ENCODE results near the gene TGIF2. TPM values are rescaled to one million over a fixed set of nuclear protein-coding genes. Genes with fewer than 3 reads are reported as not detected.

Gene TGIF2
- total and polyA plus RNA-seq, 2 of the 13 experiments (the other 11 are each of a cell fraction or from before 2014, with no cell fraction given) = 41.3 to 53.9 TPM

DNA sequence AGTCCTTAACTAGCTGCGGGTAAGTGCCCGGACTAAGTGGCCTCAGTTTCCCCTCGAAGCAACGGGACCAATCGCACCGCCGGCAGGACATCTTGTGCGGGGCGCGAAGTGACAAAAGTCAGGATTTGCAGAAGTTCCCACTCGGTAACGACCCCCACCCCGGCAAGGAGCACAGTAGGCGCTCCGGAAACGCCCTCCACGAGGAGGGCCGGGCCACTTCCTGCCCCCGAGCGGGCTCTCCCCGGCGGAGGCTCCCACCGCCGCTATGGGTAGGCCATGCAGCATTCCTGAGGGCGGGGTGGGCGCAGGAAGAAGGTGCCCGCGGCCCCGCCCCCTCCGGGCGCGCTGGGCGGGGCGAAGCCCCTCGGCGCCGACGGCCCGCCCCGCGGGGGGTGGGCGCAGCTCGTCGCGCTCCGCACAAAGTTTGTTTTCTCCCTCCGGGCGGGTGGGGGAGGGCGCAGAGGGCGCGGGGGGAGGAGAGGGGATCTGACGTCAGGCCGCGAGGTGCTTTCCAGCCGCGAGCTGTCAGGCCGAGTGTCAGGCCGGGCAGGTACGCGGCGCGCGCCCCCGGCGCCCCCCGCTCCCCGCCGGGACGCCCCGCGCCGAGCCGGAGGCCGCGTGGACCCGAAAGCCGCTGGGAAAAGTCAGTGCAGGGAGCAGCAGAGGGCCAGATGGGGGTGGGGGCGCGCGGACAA lies at the start of gene TGIF2 (continued):
- peak; percentile 85 for TF ChIP-seq SRSF1 (optimal IDR thresholded peaks at IDR 0.05; ENCODE audit: low read depth, low read length)
- TF ChIP-seq, protein P1, sequence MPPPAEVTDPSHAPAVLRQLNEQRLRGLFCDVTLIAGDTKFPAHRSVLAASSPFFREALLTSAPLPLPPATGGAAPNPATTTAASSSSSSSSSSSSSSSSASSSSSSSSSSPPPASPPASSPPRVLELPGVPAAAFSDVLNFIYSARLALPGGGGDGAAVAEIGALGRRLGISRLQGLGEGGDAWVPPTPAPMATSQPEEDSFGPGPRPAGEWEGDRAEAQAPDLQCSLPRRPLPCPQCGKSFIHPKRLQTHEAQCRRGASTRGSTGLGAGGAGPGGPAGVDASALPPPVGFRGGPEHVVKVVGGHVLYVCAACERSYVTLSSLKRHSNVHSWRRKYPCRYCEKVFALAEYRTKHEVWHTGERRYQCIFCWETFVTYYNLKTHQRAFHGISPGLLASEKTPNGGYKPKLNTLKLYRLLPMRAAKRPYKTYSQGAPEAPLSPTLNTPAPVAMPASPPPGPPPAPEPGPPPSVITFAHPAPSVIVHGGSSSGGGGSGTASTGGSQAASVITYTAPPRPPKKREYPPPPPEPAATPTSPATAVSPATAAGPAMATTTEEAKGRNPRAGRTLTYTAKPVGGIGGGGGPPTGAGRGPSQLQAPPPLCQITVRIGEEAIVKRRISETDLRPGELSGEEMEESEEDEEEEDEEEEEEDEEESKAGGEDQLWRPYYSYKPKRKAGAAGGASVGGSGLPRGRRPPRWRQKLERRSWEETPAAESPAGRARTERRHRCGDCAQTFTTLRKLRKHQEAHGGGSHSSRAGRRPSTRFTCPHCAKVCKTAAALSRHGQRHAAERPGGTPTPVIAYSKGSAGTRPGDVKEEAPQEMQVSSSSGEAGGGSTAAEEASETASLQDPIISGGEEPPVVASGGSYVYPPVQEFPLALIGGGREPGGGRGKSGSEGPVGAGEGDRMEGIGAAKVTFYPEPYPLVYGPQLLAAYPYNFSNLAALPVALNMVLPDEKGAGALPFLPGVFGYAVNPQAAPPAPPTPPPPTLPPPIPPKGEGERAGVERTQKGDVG (CRISPR knock-in tag; IDR thresholded peaks at IDR 0.05; ENCODE audit: borderline replicate concordance) = 0 out of 2 replicates have a peak, but pooled peaks have one; percentile 44
- no peak for TF ChIP-seq CBX5 (CRISPR knock-in tag; IDR thresholded peaks at IDR 0.05; ENCODE audit: borderline replicate concordance)
- no peak for TF ChIP-seq CENPX (CRISPR knock-in tag; IDR thresholded peaks at IDR 0.05)
- no peak for TF ChIP-seq AGO2 (optimal IDR thresholded peaks at IDR 0.05; ENCODE audit: low read depth, low read length)
- TF ChIP-seq ASH2L (IDR thresholded peaks at IDR 0.05; ENCODE audit: insufficient read length, low read depth, low read length) = peak; percentile 89
- TF ChIP-seq, protein P2, sequence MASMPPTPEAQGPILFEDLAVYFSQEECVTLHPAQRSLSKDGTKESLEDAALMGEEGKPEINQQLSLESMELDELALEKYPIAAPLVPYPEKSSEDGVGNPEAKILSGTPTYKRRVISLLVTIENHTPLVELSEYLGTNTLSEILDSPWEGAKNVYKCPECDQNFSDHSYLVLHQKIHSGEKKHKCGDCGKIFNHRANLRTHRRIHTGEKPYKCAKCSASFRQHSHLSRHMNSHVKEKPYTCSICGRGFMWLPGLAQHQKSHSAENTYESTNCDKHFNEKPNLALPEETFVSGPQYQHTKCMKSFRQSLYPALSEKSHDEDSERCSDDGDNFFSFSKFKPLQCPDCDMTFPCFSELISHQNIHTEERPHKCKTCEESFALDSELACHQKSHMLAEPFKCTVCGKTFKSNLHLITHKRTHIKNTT (CRISPR knock-in tag; IDR thresholded peaks at IDR 0.05) = no peak
- TF ChIP-seq NR2F2 (IDR thresholded peaks at IDR 0.05; ENCODE audit: borderline replicate concordance, low read depth) = peak; percentile 14; the same call in 1 of the 2 replicates
- TF ChIP-seq JDP2 (CRISPR knock-in tag; IDR thresholded peaks at IDR 0.05; ENCODE audit: borderline replicate concordance) = no peak
- TF ChIP-seq, protein P3, sequence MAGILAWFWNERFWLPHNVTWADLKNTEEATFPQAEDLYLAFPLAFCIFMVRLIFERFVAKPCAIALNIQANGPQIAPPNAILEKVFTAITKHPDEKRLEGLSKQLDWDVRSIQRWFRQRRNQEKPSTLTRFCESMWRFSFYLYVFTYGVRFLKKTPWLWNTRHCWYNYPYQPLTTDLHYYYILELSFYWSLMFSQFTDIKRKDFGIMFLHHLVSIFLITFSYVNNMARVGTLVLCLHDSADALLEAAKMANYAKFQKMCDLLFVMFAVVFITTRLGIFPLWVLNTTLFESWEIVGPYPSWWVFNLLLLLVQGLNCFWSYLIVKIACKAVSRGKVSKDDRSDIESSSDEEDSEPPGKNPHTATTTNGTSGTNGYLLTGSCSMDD (CRISPR knock-in tag; IDR thresholded peaks at IDR 0.05) = peak; percentile 79; the same call in 1 of the 2 replicates
- TF ChIP-seq, protein P4, sequence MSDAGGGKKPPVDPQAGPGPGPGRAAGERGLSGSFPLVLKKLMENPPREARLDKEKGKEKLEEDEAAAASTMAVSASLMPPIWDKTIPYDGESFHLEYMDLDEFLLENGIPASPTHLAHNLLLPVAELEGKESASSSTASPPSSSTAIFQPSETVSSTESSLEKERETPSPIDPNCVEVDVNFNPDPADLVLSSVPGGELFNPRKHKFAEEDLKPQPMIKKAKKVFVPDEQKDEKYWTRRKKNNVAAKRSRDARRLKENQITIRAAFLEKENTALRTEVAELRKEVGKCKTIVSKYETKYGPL (CRISPR knock-in tag; IDR thresholded peaks at IDR 0.05) = peak; percentile 66; the same call in 1 of the 2 replicates
- peak; percentile 60 for TF ChIP-seq ZSCAN20 (CRISPR knock-in tag; IDR thresholded peaks at IDR 0.05; ENCODE audit: borderline replicate concordance)
- peak; percentile 80 for TF ChIP-seq ISL2 (CRISPR knock-in tag; IDR thresholded peaks at IDR 0.05)
- TF ChIP-seq, protein P5, sequence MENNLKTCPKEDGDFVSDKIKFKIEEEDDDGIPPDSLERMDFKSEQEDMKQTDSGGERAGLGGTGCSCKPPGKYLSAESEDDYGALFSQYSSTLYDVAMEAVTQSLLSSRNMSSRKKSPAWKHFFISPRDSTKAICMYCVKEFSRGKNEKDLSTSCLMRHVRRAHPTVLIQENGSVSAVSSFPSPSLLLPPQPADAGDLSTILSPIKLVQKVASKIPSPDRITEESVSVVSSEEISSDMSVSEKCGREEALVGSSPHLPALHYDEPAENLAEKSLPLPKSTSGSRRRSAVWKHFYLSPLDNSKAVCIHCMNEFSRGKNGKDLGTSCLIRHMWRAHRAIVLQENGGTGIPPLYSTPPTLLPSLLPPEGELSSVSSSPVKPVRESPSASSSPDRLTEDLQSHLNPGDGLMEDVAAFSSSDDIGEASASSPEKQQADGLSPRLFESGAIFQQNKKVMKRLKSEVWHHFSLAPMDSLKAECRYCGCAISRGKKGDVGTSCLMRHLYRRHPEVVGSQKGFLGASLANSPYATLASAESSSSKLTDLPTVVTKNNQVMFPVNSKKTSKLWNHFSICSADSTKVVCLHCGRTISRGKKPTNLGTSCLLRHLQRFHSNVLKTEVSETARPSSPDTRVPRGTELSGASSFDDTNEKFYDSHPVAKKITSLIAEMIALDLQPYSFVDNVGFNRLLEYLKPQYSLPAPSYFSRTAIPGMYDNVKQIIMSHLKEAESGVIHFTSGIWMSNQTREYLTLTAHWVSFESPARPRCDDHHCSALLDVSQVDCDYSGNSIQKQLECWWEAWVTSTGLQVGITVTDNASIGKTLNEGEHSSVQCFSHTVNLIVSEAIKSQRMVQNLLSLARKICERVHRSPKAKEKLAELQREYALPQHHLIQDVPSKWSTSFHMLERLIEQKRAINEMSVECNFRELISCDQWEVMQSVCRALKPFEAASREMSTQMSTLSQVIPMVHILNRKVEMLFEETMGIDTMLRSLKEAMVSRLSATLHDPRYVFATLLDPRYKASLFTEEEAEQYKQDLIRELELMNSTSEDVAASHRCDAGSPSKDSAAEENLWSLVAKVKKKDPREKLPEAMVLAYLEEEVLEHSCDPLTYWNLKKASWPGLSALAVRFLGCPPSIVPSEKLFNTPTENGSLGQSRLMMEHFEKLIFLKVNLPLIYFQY (CRISPR knock-in tag; IDR thresholded peaks at IDR 0.05; ENCODE audit: borderline replicate concordance) = peak; percentile 80; the same call in 1 of the 2 replicates
- TF ChIP-seq BRCA1 (CRISPR knock-in tag; IDR thresholded peaks at IDR 0.05) = peak; percentile 69; the same call in 1 of the 2 replicates
- TF ChIP-seq TGIF2 (CRISPR knock-in tag; IDR thresholded peaks at IDR 0.05) = peak; percentile 90; the same call in 1 of the 2 replicates
- TF ChIP-seq, protein P6, sequence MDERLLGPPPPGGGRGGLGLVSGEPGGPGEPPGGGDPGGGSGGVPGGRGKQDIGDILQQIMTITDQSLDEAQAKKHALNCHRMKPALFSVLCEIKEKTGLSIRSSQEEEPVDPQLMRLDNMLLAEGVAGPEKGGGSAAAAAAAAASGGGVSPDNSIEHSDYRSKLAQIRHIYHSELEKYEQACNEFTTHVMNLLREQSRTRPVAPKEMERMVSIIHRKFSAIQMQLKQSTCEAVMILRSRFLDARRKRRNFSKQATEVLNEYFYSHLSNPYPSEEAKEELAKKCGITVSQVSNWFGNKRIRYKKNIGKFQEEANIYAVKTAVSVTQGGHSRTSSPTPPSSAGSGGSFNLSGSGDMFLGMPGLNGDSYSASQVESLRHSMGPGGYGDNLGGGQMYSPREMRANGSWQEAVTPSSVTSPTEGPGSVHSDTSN (CRISPR knock-in tag; IDR thresholded peaks at IDR 0.05) = no peak
